HK-2 (cell line): Measurements from ENCODE around the gene PSMD5.
"Not testable (repeated sequence)": the region's sequence is repeated elsewhere in the genome, so short reads cannot be mapped to it uniquely, and the experiment has no call there.

Source experiments
- DNase-seq: peaks from one replicate; pipeline ENCODE4 v3.0.0-alpha.2; 2018; ENCODE audit not compliant: unreplicated experiment

PSMD5 gene

DNA sequence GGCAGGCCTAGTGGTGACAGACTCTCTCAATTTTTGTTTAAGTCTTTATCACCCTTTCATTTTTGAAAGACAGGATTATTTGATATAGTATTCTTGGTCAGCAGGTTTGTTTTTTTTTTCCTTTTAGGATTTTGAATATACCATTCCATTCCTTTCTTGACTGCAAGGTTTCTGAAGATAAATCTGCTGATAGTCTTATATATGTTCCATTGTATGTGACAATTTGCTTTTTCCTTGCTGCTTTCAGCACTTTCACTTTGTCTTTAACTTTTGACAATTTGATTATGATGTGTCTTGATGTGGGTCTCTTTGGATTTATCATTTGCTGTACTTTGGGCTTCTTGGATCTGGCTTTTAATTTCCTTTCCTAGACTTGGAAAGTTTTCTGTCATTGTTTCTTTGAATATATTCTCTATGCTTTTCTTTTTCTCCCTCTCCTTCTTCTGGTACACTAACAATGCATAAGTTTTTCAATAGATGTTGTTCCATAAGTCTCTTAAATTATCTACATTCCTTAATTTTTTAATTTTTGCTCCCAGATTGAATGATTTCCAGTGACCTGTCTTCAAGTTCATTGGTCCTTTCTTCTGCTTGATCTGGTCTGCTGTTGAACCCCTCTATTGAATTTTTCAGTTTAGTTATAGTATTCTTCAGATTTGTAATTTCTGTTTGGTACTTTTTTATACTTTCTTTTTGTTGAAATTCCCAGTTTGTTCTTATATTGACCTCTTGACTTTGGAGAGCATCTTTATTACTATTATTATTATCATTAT is 34.9 kb downstream of the PSMD5 start:
- no peak for DNase-seq

DNA sequence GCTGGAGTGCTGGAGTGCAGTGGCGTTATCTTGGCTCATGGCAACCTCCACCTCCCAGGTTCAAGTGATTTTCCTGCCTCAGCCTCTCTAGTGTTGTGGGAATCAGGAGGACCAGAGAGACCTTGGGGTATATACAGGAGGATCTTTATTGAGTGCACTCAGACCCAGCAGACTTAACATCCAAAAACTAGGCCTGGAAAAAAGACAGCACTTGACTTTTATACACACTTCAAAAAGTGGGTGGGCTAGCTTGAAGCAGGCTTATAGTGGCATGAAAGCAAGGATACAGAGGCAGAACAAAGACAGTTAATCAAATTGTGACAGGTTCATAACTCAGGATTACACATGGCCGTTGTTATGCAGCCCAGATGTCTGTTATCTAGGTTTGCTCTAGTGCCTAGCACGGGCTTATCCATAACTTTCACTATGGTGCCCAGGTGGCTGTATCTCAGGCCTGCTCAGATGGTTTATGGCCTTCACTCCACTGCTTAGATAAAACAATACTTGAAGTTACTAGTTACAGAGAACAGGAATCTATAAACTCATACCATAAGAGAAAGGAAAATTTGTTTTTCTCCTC is 37.8 kb downstream of the PSMD5 start:
- not testable (repeated sequence) for DNase-seq

DNA sequence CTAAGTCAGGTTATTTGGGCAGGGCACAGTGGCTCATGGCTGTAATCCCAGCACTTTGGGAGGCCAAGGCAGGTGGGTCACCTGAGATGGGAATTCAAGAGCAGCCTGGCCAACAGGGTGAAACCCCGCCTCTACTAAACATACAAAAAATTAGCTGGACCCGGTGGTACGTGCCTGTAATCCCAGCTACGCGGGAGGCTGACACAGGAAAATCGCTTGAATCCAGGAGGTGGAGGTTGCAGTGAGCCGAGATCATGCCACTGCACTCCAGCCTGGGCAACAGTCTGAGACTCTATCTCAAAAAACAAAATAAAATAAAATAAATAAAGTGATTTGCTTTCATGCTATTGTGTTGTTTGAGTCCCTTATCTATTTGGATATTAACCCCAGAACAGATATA is 41.3 kb downstream of the PSMD5 start:
- DNase-seq, result no peak

DNA sequence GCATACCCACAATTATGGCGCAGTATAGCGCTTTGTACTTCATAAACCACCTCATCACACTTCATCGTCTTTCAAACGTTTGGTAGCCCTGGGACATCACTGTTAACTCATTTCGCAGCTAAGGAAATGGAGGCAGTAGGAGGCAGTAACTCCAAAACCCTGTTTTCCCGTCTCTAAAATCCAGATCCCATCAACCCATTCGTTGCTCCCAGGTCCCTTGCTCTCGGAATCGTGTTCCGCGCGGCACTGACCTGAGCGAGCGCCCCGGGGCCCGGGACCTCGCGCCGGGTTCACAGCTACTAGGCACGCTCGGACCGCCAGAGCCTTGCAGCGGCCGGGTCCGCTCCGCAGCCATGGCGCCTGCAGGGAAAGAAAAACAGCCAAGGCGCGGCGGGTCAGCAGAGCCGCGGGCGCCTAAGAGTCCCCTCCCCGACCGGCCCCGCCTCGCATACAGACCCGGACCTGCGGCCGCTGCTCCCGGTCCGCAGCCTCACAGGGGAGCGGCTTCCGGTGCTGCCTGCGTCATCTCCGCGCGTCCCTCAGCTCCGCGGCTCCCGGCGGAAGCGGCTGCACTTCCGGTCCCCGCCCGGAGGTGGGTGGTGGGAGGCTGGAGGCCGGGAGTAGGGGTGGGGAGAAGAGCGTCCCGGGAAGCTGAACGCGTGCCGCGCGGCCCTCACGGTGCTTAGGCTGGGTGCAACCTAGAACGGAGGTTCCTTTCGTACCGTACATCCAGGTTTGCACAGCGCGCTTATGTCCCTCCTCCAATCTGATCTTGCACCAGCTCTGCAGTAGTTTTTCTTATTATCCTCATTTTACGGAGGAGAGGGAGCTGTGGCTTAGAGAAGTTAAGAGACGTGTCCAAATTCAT is 49.6 kb downstream of the PSMD5 start, which contains the start of gene FBXW2:
Gene FBXW2 (minus strand): TSS at position 519 of the 868 bp plus-strand sequence. CDS start 5,158 bp downstream, outside the sequence.
- DNase-seq, result peak; percentile 90

DNA sequence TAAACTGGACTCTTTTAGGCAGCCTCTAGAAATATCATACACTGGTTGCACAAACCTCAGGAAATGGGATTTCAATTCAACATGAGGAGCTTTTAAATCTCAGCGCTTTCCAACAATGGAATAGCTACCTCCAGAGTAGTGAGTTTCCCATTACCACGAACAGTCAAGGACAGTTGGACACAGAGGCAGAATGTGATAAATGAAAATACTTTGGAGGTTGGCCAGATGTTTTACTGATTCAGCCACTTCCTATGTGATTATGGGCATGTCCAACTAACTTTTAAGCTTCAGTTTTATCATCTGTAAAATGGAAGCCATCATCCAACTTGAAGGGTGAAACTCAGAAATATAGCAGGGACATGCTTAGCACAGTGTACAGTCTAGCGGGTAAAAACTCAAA is 51.6 kb downstream of the PSMD5 start:
- no peak for DNase-seq

DNA sequence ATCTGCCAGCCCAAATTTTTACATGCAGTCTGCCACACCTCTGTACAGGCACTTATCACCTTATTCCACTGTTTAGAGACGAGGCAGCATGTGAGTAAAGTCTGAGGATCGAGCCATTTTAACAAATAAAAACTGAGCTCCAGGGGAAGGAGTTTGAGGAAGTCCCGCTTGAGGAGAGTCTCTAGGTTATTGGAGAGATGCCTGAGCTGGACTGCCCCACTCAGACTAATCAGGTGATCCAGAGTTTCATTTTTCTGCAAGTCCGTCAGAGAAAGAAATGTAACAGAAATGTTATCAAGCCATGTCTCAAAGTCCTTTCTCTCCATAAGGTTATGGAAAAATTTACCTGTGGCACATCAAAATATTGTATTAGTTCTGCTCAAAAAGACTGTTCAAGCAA is 54.8 kb downstream of the PSMD5 start:
- no peak for DNase-seq

DNA sequence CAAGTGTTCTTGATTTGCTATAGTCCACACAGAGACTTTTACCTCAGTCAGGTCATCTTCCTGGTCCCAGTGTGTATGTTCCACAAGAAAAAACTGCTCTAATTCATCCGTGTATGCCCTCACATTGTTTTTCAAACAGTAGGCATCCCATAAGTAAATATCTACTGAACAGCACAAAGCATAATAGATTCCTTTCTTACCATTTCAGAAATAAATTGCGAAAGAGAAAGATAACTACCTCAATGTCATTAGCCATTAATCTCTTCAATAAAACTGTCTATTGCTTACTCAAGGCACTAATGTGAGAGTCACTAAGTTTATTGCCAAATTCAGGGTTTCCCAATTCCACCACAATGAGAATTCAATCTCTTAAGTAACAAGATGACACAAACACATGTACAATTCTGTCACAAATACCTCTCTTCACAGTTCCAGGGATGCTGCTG is 59.1 kb downstream of the PSMD5 start:
- no peak for DNase-seq

DNA sequence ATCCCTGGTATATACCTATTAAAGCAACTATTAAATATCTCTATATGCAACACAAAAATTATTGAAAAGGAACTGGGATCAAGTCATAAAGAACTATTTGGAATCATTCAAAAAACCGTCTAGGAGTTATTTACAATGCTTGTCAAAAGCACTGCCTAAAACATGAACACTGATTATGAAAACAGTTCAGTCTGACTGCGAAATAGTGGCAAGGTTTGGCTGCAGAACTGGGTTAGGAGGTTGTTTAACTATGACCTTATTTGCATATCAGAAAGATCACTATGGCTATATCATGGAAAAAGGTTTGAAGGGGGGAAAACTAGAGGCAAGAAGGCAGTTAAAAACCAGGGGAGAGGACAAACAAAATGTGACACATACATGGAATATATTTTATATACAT is 61.5 kb downstream of the PSMD5 start:
- no peak for DNase-seq

DNA sequence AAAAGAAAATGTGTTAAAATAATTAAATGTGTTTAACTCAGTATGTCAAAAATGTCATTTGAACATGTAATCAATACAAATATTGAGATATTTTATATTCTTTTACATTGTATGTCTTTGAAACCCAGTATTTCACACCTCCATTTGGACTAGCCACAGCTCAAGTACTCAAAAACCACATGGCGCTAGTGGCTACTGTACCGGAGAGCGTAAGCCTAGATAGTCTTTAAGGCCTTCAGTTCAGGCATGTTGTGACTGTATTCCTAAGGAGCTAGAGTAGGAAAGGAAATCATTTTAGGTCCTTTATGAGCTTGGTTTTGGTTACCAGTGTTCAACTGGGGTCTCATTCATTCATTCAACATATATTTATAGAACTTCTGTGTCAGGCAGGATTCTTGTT is 62.4 kb downstream of the PSMD5 start:
- no peak for DNase-seq

DNA sequence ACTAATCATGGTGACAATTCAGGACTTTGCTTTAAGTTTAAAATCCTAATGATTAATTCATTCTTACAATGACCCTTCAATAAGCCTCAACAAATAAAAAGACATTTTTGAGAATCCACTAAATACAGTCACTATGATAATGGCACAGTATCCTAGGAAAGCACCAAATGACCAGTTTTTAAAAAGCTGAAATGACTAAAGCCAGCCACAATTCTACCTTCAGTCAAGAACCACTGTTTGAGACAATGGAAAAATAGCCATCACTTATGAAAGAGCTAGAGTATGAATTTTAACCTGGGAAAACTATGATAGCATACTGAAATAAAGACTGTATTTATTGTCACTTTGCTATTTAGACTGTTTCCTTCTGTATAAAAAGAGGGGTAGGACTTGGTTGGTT is 63.5 kb downstream of the PSMD5 start:
- DNase-seq, result no peak

DNA sequence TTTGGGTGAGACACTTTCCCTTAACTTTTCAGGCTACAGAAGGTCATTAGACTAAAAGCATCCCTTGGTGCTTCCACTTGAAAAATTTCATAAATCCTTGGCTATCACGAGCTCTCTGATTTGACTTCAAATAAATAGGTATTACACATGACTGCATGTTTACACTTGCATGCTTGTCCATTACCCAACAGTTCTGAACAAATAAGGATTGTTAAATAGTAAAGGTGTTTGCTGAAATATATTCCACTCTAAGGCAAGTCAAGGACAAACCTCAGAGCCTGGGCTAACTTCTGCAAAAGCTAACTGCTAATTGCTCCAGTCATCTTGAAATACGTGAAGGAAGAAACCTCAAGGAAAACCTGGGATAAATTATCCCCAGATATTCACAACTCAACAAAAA is 64.0 kb downstream of the PSMD5 start:
- no peak for DNase-seq

DNA sequence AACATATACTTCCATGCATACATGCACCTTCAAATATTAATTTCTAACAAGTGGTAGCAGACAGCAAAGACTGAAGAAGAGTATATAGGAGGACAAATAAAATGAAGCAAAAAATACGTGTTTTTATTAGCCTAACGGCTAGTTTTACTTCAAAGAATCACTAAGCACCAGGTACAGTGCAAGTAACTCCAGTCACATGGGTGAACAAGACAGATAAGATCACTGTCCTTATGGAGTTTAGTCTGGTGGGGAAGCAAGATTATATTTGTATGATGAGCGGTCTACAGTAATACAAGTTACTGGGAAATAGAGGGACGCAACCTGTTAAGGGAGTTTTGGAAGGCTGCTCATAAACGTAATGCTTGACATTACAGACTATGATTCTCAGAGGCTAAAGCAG is 65.5 kb downstream of the PSMD5 start:
- no peak for DNase-seq

DNA sequence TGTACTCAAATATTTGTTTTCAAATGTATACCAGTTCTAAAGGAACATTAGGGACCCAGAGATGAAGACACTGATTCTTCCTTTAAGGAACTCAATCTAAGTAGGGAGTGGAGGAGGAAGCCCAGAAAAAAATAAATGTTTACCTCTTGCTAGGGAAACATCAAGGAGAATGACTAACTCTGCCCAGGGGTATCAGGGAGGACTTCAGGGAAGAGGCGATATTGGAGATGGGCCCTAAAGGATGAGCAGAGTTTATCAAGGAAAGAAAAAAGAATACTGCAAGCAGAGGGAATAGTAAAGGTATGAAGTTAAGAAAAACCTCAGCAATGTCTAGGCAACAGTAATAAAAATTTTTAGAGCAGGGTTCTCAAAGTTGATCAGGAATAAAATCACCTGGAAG is 65.9 kb downstream of the PSMD5 start:
- no peak for DNase-seq

DNA sequence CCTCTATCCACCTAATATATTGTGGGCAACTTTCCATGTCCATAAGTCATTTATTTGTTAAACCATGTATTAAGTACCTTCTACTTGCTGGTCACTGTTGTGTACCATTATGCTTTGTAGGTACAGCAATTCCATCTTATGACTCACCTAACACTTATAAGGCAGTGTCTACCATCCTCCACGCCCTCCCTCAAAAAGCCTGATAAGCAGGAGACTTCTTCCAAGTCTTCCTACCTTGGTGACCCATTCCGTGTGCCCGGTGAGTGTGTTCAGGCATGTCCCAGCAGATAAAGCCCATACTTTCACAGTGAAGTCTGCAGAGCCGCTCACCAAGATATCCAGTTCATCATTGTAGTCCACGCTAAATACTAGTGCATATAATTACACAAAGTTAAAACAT is 66.9 kb downstream of the PSMD5 start:
- no peak for DNase-seq

DNA sequence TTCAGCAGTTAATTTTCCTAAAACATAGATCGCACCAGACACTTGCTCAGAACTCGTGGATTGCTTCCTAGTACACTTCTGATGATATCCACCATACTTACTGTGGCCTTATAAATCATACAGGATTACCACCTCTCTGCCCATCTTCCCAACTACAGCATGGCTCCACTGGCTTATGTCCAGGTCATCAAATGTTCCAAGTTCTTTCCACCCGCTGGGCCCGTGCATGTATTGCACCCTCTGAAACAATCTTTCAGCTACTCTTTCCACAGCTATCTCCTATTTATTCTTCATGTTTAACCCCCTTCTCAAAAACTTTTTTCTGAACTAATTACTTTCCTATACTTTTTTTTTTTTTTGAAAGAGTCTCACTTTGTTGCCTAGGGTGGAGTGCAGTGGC is 68.0 kb downstream of the PSMD5 start:
- DNase-seq, result no peak

DNA sequence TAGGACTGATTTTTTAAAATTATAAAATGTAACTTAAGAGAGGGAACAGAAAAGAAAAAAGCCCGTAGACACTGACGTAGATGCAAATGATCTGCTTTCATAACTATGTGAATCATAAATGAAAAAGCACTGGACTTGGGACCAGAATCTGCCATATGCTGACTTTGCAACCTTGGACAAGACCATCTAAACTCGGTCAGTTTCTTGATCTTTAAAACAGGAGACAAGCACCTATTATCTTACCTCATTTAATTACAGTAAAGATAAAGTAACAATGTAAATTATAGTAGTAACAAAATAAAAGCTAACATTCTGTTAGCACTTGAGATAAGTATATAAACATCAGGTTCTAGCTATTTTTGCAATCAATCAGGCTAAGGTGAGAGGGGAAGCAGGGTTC is 69.5 kb downstream of the PSMD5 start:
- no peak for DNase-seq

DNA sequence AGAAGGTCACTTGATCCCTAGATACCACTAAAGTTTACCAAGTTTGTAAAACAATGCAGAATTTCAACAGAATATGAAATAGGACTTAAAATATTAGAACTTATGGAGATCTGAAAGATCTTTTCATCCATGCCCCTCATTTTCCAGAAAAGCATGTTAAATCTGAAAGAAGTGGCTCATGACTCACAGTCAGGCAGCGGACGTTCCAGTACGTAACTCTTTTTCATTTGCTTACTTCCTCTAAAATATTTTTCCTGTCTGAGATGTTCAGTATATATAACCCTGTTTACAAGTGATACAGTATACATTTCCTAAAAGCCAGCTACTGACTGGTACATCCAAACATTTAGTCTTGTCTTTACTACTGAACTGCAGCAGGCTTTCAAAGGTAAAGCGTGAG is 71.8 kb downstream of the PSMD5 start:
- no peak for DNase-seq

DNA sequence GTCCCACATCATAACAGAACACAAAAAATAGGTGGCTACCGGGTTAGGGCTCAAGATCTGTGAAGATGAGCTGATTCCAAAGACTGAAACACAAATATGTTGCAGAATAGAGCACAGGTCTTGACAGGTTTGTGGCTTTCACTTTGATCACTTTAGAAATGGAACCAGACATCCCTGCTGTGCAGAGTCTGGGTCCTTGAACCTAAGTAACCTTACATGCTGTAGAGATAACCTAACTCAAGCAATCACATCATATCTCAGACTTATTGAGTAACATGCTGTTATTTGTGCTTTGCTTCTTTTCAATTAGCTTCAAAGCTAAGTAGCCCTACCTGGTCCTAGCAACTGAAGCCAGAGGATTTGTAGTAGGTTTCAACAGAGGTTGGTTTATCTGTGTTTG is 73.8 kb downstream of the PSMD5 start:
- no peak for DNase-seq

DNA sequence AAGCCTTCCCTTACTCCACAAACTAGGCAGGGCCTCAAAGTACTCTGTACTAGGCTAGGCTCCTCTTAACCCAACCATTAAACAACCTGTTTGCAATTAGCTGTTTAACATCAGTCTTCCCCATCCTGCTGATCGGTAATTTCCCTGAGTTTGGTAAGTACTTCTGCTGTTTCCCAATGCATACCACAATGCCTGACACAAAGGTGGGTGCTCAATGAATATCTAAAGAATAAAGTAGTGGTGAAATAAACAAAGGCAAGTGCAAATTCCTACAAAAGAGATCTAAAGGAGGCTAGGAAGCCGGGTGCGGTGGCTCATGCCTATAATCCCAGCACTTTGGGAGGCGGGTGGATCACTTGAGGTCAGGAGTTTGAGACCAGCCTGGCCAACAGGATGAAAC is 74.5 kb downstream of the PSMD5 start:
- DNase-seq, result no peak

DNA sequence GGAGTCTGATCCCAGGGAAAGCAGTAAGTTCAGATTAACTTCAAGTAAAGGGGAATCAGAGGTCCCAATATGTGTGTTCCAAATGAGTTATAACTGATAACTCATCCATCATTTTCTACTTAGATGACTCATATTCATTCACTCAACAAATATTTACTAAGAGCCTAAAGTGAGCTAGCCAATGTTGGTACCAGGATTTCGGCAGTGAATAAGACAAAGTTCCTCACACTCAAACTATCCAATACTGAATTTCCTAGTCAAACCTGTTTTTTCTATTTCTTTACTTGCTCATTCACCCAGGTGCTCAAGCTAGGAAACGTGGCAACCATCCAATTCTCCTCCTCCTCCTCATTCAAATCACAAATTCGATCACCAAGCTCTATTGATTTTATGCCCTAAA is 75.3 kb downstream of the PSMD5 start:
- no peak for DNase-seq
